Femur (tissue), 1 donor: ENCODE data around the gene MUC16.
"Not testable (repeated sequence)": the region's sequence is repeated elsewhere in the genome, so short reads cannot be mapped to it uniquely, and the experiment has no call there.

Source experiments
- DNase-seq: peaks from one replicate; pipeline ENCODE4 v3.0.0-alpha.2; 2017

MUC16 gene

GRCh38 chr19:9009935-9010651 is at the start of gene MUC16:
Gene MUC16, minus strand, starts transcription at chr19:9010409.
- no peak for DNase-seq

GRCh38 chr19:9058905-9059667 is 48.9 kb upstream of the MUC16 start:
- DNase-seq, result no peak

DNA sequence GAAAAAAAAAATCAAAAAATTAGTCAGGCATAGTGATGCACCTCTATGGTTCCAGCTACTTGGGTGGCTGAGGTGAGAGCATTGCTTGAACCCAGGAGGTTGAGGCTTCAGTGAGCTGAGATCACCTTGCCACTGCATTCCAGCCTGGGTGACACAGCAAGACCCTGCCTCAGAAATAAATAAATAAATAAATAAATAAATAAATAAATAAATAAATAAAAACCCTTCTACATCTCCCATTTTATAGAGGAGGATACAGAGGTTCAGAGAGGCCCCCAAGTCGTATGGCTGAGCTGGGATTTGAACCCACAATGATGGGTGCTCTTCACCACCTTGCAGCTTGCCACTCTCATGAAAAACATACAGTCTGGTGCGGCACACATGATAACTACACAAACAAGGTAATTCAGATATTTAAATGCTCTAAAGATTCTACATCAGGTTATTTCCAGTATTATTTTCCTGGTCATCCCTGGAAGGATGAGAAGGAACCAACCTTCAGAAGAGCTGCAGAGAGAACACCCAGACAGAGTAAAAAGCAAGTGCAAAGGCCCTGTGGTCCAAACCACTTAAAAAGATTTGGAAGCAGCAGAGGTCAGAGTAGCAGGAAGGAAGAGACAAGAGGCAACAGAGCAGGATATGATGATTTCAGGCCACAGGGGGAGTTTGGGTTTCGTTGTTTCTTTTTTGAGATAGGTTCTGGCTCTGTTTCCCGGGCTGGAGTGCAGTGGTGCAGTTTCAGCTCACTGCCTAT is 47.5 kb upstream of the MUC16 start:
- no peak for DNase-seq

DNA sequence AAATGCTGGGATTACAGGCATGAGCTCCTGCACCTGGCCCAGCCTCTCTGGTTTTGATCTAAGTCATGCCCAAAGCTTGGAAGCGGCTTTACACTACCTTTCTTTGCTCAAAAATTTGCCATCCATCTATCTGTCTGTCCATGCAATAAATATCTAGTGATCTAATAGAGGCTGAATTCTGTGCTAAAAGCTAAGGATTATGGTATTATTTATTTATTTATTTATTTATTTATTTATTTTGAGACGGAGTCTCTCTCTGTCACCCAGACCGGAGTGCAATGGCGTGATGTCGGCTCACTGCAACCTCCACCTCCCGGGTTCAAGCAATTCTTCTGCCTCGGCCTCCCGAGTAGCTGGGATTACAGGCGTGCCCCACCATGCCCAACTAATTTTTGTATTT is 45.9 kb upstream of the MUC16 start:
- not testable (repeated sequence) for DNase-seq

DNA sequence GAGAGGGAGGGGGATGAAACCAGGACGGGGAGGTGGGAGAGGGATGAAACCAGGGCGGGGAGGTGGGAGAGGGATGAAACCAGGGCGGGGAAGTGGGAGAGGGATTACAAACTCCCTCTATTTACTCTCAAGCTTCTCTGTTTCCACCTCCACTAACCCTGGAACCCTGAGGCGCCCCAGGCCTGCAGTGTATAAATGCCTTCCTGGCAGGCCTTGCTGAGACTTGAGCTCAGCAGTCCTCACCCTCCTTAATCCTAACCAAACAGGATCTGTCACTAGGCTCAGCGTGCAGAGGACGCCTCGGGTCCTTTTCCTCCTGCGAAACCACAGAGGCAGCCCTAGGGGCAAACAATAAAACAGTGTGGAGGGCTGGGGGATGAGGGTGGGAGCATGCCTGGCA is 44.6 kb upstream of the MUC16 start:
- DNase-seq, result no peak

- no peak for DNase-seq
Observed at GRCh38 chr19:9054207-9054606, 44.0 kb upstream of the MUC16 start.

DNA sequence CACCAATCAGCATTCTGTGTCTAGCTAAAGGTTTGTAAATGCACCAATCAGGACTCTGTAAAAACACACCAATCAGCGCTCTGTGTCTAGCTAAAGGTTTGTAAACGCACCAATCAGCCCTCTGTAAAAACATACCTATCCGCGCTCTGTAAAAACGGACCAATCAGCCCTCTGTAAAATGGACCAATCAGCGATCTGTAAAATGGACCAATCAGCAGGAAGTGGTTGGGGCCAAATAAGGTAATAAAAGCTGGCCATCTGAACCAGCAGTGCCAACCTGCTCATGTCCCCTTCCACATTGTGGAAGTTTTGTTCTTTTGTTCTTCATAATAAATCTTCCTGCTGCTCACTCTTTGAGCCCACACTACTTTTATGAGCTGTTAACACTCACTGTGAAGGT is 43.5 kb upstream of the MUC16 start:
- DNase-seq, result not testable (repeated sequence)

DNA sequence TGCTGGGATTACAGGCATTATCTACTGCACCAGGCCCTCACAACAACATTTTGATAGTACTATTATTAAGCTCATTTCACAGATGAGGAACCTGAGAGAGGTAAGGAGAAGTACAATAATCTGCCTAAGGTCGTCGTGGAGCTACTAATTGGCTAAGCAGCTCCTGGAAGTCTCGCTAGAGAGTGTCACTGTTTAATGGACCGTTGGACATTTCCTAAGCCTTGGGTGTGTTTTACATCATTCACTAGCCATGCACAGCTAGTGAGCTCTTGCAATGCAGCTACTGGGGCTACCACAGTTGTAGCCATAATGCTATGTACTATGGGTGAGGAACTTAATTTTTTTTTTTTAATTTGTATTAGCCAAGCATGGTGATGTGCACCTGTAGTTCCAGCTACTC is 42.7 kb upstream of the MUC16 start:
- DNase-seq, result no peak

DNA sequence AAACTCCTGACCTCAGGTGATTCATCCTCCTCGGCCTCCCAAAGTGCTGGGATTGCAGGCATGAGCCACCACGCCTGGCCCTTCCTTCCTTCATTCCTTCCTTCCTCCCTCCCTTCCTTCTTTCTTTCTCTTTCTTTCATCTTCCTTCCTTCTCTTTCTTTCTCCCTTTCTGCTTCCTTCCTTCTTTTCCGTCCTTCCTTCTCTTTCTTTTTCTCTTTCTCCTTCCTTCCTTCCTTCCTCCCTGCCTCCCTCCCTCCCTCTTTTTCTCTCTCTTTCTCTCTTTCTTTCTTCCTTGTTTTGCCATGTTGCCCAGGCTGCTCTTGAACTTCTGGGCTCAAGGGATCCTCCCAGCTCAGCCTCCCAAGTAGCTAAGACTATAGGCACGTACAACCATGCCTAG is 36.5 kb upstream of the MUC16 start:
- DNase-seq, result no peak

- no peak for DNase-seq
Observed at GRCh38 chr19:9044449-9044848, 34.2 kb upstream of the MUC16 start.

DNA sequence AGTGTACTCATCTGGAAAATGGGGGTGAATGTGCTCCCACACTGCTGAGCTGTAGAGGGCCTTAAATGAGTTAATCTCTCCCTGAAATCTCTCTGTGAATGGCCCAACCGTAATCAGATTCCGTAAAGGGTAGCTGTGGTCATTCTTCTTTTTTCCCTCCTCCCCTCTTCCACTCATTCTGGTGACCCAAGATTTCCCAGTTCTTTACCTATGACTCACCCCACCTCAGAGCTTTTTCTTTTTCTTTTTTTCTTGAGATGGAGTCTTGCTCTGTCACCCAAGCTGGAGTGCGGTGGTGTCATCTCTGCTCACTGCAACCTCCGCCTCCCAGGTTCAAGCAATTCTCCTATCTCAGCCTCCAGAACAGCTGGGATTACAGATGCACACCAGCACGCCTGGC is 33.3 kb upstream of the MUC16 start:
- DNase-seq, result no peak

GRCh38 chr19:9041023-9041422 is 30.8 kb upstream of the MUC16 start:
- DNase-seq, result no peak

- DNase-seq, result no peak
Observed at GRCh38 chr19:9040131-9040530, 29.9 kb upstream of the MUC16 start.

DNA sequence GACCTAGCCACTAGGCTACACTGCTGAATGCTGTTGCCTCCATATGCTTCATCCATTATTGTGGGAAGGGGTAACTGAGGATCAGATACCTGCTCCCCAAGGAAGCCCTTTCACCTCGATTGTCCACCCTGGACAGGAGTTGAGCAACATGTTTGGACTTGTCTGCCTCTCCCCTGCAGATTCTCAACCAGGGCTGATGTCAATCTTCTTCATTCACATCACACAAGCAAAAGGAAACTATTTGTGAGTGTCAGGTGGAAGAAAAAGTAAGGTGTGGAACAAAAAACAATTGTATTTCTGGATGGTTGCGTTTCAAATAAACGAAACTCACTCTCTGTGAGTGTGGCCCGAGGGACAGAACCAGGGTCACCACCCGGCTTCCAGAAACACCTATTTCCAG is 29.5 kb upstream of the MUC16 start:
- no peak for DNase-seq

DNA sequence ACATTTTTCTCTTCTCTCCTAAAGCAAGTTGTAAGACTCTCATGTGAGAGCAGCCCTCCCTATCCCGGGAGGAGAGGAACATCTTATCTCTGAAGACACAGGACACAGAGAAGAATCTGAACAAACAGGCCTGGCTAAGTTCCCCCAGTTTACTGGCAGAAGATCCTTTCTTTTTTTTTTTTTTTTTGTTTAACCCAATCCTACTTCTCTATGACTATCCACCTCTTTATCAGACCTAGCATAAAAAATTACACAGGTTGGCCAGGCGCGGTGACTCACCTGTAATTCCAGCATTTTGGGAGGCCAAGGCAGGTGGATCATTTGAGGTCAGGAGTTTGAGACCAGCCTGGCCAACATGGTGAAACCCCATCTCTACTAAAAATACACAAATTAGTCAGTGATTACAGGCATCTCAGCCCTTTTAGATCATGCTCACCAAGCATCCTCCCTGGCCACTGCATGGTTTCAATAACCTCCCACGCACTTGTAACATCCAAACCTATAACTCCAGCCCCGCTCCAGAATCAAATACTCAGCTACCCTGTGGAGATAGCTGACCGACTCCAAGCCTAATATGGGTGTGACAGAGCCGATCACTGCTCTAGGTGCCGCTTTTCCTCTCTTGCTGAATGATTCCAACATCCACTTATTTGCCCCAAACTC is 27.3 kb upstream of the MUC16 start:
- no peak for DNase-seq

DNA sequence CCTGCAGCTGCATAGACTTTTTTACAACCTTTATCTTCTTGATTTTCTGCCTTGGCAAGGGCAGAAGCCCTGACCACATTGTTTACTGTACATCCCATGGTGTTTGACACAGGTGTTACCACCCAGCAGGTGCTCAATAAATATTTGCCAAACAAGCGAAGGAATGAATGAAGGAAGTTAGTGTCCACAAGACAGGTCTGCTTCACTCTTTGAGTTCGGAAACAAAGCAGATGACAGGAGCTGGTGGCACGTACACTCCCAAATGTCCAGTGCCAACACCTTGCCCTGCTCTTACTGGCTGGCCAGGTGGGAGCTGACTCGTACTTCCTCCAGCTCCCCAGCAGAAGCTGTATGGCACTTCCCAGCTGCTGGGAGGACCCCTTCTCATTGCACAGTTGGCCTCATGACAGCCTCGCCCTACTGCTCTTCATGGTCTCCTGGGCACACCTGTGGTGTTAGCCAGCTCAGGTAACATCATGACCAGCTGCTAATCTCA is 22.0 kb upstream of the MUC16 start:
- DNase-seq, result no peak

DNA sequence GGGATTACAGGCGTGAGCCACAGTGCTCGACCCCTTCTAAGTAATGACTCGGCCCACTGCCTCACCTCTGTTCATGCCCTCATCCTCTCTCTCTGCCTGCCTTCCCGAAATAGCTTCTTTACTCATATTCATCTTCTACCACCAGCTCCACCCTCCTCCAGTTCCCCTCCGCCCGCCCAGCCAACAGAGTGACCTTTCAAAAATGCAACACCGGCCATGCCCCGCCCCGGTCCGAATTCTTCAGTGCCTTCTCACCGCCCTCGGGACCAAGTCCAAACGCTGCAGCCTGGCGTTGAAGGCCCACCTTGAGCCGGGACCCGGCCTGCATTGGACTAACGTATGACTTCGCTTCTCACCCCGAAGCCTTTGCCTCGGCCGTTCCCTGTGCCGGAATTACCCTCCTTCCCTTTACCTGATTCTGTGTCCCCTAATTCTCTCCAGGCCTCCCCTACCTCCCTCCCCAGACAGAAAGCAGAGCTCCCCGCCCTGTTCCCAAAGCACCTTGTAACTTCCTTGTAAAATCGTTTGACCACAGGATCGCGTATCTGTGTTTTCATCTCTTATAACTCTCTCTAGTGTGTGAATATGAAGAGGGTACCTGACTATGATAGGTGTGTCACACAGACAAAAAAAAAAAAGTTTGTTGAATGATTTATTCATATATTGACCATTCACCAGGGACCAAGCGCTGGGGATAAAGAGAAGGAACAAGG is 8.1 kb upstream of the MUC16 start:
- DNase-seq, result no peak

DNA sequence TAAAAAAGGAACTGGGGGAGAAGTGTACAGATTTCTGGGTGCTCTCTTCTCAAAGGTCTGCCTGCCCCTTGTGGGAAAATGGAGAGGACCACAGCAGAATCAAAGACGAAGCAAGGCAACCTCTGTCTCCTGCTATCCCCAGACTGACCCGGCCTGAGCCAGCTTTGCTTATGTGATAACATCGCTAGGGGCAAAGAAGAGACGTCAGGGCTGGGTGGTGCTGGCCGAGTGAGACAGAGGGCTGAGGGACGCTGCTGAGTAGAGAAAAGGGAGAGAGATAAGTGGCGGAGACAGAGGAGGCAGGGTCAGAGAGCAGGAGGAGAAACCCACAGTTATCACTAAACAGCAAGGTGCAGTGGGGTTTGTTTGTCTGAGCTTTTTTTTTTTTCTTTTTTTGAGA is 4.6 kb upstream of the MUC16 start:
- DNase-seq, result no peak

DNA sequence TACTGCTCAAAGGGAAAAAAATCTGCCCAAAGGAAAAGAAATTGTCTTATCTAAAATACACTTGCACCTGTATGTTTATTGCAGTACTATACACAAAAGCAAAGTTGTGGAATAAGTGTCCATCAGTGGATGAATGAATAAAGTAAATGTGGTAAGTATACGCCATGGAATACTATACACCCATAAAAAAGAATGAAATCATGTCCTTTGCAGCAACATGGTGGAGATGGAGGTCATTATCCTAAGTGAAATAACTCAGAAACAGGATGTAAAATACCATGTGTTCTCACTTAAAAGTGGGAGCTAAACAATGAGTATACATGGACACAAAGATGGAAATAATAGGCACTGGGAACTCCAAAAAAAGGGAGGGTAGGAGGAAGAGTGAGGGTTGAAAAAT is 3.8 kb upstream of the MUC16 start:
- DNase-seq, result no peak

DNA sequence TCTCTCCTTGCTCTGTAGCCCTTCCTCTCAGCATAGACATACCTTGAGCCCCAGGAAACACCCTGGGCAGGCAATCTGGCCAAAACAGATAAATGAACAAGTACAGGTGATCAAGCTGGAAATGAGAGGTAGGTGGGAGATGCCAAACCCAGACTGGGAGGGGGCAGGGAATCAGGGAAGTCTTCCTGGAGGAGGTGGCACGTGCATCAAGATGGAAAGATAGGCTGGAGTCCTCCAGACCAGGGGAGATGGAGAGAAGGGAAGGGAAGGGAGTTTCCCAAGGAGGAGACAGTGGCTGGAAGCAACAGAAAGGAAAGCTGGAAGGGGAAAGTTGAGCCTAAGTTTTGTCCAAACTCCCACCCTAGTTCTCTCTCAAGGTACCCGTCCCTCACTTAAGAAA is 1.7 kb upstream of the MUC16 start:
- DNase-seq, result no peak

DNA sequence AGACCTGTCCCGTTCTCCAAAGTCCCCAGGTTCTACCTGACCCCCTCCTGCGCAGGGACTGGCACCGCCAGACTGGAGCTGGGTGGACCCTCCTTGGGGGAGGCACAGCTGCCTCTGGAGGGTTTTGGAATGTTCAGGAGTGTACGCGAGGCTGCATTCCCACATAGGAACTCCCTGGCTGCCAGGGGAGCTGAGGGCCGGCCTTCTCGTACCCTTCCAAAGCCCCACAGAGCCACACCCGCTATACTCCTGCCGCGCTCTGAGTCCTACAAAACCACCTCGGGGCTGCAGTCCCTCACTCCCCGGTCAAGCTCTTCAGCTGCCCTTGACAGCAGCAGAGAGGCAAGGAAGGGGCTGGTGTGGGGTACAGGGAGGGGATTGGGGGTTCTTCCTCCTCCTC is 484 bp upstream of the MUC16 start:
- no peak for DNase-seq

DNA sequence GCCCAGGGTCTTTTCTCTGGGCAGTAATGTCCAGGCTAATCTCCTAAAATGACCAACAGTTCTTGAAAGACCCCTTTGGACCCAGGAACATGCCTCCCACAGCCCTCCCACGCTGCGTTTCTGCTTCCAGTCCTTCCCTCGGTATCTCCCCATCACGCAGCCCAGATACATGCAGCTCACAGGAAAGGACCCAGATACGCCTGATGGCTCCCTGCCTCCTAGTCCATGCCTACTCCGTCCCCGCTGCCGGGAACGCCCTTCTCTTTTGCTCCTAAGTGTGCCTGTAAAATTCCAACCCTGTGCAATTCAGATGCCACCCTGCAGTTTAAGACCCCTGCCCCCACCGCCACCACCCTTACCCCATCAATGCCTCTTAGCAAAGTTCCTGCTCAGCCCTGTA is 778 bp downstream of the MUC16 start:
- DNase-seq, result no peak

- no peak for DNase-seq
Observed at GRCh38 chr19:9008667-9009066, 1.5 kb downstream of the MUC16 start.
